Parathyroid adenoma (tissue), 2 donors: Measurements from ENCODE around the gene RNU1-4.
A peak's percentile ranks its signal among the peaks of the same experiment; 100 is the strongest.
"Not testable (repeated sequence)": the region's sequence is repeated elsewhere in the genome, so short reads cannot be mapped to it uniquely, and the experiment has no call there.

Experiments used
- H2AFZ ChIP-seq: fragments of 300-600 bp; sonication (generic); one replicate; pipeline ENCODE4 v1.7.0; 2017; ENCODE audit warnings: antibody characterized with exemption, mild to moderate bottlenecking
- H3K27ac ChIP-seq: fragments of 300-600 bp; sonication (generic); one replicate; pipeline ENCODE4 v1.7.0; 2017
- H3K27me3 ChIP-seq: fragments of 300-600 bp; sonication (generic); one replicate; pipeline ENCODE4 v1.7.0; 2017; ENCODE audit warnings: low read length; ENCODE audit not compliant: control insufficient read depth, insufficient read depth
- H3K36me3 ChIP-seq: fragments of 300-600 bp; sonication (generic); one replicate; pipeline ENCODE4 v1.7.0; 2017; ENCODE audit warnings: low read length; ENCODE audit not compliant: control insufficient read depth, insufficient read depth
- H3K4me1 ChIP-seq: fragments of 300-600 bp; sonication (generic); one replicate; pipeline ENCODE4 v1.7.0; 2017; ENCODE audit warnings: control low read depth
- H3K4me2 ChIP-seq: fragments of 300-600 bp; sonication (generic); one replicate; pipeline ENCODE4 v1.7.0; 2017; ENCODE audit warnings: low read length
- H3K4me3 ChIP-seq: fragments of 300-600 bp; sonication (generic); one replicate; pipeline ENCODE4 v1.7.0; 2017; ENCODE audit warnings: low read depth, low read length
- H3K79me2 ChIP-seq: fragments of 300-600 bp; sonication (generic); one replicate; pipeline ENCODE4 v1.7.0; 2017; ENCODE audit warnings: control low read depth
- H3K9ac ChIP-seq: fragments of 300-600 bp; sonication (generic); one replicate; pipeline ENCODE4 v1.7.0; 2017; ENCODE audit warnings: mild to moderate bottlenecking
- H3K9me3 ChIP-seq: fragments of 300-600 bp; sonication (generic); one replicate; pipeline ENCODE4 v1.7.0; 2017; ENCODE audit warnings: low read length; ENCODE audit not compliant: control insufficient read depth
- TF ChIP-seq, protein P1 (sequence below): fragments of 300-600 bp; sonication (generic); IDR thresholded peaks from one replicate; pipeline ENCODE4 v1.7.0; 2017; ENCODE audit warnings: antibody characterized with exemption, mild to moderate bottlenecking
- donor health status: primary hyperparathyroidism.

Gene RNU1-4

GRCh38 chr1:16717336-16718098 lies 22.8 kb upstream of the RNU1-4 start:
- no peaks in the 10 kb centered on the region for H3K79me2 ChIP-seq
- H3K4me2 ChIP-seq: no peak overlapping the region
- TF ChIP-seq, protein P1, sequence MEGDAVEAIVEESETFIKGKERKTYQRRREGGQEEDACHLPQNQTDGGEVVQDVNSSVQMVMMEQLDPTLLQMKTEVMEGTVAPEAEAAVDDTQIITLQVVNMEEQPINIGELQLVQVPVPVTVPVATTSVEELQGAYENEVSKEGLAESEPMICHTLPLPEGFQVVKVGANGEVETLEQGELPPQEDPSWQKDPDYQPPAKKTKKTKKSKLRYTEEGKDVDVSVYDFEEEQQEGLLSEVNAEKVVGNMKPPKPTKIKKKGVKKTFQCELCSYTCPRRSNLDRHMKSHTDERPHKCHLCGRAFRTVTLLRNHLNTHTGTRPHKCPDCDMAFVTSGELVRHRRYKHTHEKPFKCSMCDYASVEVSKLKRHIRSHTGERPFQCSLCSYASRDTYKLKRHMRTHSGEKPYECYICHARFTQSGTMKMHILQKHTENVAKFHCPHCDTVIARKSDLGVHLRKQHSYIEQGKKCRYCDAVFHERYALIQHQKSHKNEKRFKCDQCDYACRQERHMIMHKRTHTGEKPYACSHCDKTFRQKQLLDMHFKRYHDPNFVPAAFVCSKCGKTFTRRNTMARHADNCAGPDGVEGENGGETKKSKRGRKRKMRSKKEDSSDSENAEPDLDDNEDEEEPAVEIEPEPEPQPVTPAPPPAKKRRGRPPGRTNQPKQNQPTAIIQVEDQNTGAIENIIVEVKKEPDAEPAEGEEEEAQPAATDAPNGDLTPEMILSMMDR: no peak
- no peak overlapping the region for H3K27ac ChIP-seq
- peak overlapping the region; percentile 66 for H2AFZ ChIP-seq
- H3K9me3 ChIP-seq: no peaks in the 10 kb centered on the region
- H3K36me3 ChIP-seq: no peaks in the 10 kb centered on the region
- H3K9ac ChIP-seq: no peak overlapping the region
- no peak overlapping the region for H3K4me3 ChIP-seq
- H3K27me3 ChIP-seq: no peaks in the 10 kb centered on the region
- H3K4me1 ChIP-seq: peaks cover 2% of the 10 kb centered on the region

- H3K9me3 ChIP-seq, H3K9ac ChIP-seq, H3K27me3 ChIP-seq, H3K79me2 ChIP-seq, H3K27ac ChIP-seq, H2AFZ ChIP-seq, H3K4me2 ChIP-seq, H3K4me1 ChIP-seq, H3K4me3 ChIP-seq, H3K36me3 ChIP-seq: not testable (repeated sequence)
Measured at GRCh38 chr1:16718099-16718907, 22.0 kb upstream of the RNU1-4 start.

GRCh38 chr1:16718908-16719533 lies 21.3 kb upstream of the RNU1-4 start:
- H3K27me3 ChIP-seq: no peaks in the 10 kb centered on the region
- no peaks in the 10 kb centered on the region for H3K36me3 ChIP-seq
- H2AFZ ChIP-seq: no peak overlapping the region
- no peak overlapping the region for H3K4me2 ChIP-seq
- no peaks in the 10 kb centered on the region for H3K9me3 ChIP-seq
- peaks cover 2% of the 10 kb centered on the region for H3K4me1 ChIP-seq
- TF ChIP-seq, protein P1: no peak
- H3K4me3 ChIP-seq: no peak overlapping the region
- no peak overlapping the region for H3K9ac ChIP-seq
- no peaks in the 10 kb centered on the region for H3K79me2 ChIP-seq
- no peak overlapping the region for H3K27ac ChIP-seq

DNA sequence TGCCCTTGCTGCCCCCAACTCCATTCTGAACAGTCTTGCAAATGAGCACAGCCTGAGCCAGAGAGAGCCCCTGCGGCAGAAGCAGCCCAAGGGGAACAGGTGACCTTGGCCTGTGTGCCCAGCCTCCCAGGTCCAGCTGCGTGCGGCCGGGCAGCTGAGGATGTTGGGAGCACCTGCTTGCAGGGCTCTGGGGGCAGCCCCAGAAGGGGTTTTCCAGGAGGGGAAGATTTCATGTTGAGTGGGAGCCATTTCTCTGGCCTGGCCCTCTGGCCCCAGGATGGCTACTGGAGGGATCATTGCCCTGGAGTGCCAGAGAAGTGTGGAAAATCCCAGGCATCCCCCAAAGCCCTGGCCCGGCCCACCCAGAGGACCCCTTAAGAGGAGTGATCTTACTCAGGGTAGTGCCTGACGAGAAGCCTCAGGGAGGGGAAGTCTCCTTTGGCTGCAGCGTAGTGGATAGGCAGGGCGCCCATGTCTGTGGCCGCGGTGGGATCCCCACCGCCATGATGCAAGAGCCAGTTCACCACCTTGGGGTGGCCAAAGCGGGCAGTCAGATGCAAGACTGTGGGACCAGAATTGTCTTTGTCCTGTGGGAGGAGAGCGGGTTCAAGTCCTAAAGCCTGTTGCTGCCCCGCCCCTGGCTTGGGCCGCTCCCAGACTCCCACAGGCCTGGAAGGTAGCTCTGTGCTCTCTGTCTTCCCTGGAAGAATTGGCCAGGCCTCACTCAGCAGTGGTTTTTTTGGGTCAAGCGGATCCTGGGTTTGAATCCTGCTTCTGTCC lies 20.6 kb upstream of the RNU1-4 start:
- no peak overlapping the region for H2AFZ ChIP-seq
- H3K27ac ChIP-seq: no peak overlapping the region
- H3K79me2 ChIP-seq: no peaks in the 10 kb centered on the region
- no peak overlapping the region for H3K4me2 ChIP-seq
- H3K4me3 ChIP-seq: no peak overlapping the region
- TF ChIP-seq, protein P1: no peak
- no peak overlapping the region for H3K9ac ChIP-seq
- peaks cover 2% of the 10 kb centered on the region for H3K4me1 ChIP-seq
- no peaks in the 10 kb centered on the region for H3K27me3 ChIP-seq
- no peaks in the 10 kb centered on the region for H3K9me3 ChIP-seq
- no peaks in the 10 kb centered on the region for H3K36me3 ChIP-seq
